ENCODE measurements around the gene ETS2.

The ETS2 gene

DNA sequence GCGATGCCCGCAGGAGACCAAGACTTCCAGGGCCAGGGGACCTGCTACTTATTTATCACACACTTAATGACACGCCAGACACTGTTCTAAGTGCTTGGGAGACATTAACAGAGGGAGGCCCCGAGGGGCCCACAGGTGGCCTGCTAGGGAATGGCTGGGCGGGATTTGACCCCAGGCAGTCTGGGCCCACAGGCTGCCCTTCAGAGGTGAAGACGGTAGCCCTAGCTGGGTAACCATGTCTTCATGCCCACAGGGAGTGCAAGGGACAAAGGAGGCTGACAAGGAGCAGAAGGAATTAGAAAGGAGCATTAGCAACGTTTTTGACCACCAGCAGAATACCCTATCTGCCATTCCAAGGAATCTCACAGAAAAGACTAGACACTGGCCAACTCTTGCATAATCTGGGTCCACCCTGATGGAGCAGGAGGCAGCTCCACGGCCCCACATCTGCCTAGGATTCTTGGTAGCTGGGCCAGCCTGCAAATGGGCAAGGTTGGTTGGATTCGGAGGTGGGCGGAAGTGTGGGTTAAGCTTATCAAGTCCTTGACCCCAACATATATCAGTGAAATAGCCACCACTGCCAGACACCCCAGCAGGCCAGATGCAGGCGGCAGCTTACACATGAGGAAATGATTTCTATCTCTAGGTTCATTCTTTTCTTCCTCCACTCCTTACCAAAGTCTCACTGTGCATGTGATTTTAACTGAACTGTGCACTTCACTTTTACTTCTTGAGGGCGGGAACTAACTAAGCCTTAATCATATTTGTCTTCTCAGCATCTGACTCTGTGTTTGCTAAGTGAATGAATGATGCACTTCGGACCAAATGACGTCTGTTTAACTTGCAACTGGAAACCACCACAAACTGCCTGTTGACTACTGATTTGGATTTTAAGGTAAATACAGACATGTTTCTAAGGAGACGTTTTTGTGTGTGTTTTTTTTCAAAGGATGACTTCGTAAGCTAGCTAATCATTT lies 3.4 kb upstream of the ETS2 start:
- FAIRE-seq = no peak

DNA sequence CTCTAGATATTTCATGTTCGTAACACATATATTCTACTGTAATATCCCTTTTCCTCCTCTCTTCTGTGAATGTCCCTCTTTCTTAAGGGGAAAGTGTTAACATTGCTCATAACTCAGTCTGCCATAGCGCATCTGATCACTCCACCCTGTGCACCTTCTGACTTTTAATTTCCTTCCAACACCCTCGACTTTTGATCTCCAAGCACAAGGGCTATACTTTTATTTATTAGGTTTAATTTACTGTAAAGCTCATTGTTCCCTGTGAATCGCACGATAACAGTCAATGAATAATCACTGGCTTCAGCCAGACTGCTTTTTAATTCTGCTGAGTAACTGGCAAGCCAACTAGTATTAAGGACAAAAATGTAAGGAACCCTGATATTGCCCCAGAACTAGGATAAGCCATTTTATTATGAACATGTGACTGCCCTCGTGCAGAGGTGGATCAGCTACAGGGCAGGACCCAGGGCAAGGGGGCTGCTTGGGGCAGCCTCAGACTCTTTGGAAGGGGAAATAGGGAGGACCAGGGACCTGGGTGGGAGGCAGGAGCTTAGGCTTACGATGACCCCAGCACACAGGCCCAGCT lies 2.6 kb upstream of the ETS2 start:
- no peak for FAIRE-seq

DNA sequence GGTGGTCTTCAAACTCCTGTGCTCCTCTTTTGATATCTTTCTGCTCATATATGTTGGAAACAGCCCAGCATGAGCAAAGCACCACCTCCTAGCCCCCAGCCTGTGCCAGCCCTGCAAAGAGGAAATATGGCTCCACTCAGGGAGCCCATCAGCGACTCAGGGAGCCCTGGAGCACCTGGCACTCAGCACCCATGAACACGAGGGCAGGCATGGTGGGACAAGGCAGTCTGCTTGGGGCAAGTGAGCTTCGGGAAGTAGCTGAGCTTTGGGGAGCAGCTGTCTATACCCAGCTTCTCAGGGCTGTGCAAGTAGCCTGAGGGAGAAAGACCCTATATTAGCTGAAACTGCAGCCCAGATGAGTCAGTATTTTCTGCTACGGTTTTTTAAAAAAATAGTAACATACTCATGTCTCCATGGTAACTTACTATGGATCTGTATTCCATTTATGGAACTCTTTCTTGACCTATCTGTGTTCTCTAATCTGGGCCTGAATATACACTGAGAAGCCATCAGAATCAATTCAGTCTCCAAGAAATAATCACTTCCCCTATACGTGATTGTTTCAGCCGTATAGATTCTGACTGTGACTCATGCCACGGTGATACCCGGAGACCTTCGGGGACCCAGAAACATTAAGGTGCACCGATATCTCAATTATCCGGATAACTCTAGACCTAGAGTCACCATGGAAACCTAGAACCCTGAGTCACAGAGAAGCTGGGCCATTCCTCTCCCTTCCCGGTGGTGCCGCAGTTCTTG lies 1.5 kb upstream of the ETS2 start:
- FAIRE-seq = no peak

DNA sequence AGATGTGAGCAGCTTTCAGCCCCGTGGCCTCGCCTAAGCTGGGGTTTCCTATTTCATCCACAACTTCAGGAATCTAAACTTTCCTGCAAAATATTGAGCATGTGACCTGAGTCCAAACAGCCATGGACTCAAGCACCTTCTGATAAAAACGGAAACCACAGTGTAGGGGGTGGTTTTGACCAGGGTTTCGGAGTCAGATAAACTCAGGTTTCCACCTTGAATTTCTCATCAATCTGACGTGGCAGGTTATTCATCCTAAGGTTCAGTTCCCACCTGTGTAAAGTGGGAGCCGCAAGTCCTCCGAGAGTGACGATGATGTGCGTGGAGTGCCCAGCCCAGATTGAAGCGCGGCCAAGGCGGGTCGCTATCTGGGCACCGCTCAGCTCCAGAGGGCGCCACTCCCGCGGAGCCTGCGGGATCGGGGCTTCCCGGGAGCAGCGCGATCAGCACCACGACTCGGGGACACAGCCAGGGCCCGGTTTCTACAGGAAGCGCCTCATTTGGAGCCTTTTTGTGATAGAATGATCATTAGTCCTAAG lies 871 bp upstream of the ETS2 start:
- no peak for FAIRE-seq

DNA sequence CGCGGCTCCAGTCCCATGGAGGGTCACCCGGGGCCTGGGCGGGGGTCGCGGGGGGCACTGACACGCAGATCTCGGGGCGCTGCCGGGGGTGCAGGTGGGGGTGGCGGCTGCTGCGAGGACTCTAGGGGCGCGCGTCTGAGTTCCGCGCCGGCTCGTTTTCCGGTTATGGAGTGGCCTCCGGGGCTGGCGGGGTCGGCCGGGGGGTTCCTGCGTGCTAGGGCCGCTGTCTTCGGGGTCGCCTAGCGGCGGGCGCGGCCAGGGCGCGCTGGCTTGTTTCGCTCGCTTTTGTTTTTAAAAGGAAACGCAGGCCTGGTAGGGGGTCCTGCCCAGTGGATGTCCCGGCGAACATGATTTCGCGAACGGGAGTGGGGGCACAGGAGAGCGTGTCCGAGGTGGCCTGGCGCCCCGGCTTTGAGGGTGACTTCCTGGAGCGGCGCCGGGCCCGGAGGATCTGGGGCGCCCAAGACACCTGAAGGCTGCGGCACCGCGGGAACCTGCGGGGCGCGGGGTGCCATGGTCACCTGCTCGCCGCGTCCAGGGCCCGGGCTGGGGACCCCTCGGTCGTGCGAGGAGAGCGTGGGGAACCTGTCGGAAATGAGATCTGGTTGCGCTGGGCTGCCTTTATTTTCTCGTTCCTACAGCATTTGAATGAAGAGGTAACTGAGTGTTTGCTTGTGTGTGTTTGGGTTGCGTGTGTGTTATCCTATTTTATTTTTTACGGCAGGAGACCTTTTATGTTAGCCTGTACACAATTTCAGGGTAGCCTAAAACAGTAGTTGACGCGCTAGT lies 618 bp downstream of the ETS2 start:
- FAIRE-seq = no peak

DNA sequence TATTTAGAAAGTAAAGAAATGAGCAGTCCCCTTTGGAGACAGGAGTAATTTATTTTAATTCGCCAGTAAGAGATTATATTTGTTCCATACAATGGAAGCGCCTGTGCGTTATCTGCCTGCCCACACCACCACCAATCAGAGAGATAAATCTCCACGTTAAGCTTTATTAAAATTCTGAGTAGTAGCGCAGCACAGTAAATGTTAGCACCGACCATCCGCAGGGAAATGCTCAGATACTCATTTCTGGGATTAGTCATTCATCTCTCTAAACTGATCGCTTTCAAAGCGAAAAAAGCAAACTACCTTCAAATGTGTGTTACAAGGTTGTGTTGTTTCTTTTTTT lies 1.2 kb downstream of the ETS2 start:
- FAIRE-seq = no peak

DNA sequence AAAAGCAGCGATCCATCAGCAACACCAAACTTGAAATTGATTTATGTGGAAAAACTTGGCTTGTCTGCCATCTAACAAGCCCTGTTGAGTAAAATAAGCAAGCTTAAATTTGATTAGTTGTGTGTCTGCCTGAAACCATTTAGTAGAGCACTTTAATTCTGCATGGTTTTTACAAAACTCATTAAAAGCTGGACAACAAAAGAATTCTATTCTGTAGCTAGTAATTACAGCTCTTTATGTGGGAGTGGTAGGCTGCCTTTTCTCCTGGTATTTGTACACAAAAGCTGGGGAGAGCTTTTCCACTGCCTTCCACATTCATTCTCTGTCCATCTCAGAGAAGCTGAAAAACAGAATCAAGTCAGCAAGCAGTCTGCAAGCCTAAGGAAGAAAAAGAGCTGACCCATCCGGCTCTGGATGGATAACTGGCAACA lies 1.7 kb downstream of the ETS2 start:
- FAIRE-seq = no peak

DNA sequence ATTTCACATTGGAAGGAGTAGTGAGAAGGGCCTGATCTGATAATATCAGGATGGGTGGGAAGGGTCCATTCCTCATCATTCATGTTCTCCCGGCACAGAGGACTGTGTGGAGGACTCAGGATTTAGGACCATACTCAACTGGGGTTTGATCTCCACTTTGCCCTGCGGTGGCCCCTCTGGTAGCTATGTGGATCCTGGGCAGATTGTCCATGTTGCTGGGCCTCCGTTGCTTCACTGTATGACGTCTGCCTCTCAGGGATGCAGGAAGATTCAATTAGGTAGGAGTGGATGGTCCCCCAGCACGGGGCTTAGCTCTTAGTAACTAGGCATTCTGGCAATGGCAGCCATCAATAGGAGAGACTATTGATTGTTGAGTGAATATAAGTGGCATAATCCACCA lies 2.3 kb downstream of the ETS2 start:
- no peak for FAIRE-seq

DNA sequence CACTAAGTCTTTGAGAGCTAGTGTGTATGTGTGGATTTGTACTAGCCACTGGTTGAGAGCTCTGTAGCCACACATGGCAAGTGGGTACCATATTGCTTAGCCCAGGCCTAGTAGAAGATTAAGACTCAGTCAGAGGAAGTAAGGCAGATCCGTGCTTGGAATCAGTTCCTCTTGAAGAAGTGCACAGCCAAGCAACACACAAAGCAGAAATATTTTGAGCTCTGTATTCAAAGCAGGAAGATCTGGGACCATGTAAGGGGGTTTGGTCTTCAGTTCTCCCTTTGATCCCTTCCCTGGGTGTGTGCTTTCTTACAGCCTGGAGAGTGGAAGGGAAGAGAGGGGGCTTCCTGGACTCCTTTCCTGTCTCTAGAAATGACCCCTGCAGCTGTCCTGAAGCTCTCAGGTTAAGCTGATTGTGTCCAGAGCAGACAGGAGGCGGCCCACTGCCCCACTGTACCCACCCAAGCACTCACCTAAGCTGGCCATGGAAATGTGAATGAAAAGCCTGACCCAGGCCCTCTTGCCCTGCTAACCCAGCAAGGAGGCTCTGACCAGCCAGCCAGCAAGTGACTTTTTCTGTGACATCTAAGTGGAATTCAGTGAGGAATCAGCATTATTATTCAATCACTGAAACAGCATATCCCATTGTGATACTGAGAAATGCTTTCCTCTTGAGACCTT lies 3.6 kb downstream of the ETS2 start:
- no peak for FAIRE-seq

DNA sequence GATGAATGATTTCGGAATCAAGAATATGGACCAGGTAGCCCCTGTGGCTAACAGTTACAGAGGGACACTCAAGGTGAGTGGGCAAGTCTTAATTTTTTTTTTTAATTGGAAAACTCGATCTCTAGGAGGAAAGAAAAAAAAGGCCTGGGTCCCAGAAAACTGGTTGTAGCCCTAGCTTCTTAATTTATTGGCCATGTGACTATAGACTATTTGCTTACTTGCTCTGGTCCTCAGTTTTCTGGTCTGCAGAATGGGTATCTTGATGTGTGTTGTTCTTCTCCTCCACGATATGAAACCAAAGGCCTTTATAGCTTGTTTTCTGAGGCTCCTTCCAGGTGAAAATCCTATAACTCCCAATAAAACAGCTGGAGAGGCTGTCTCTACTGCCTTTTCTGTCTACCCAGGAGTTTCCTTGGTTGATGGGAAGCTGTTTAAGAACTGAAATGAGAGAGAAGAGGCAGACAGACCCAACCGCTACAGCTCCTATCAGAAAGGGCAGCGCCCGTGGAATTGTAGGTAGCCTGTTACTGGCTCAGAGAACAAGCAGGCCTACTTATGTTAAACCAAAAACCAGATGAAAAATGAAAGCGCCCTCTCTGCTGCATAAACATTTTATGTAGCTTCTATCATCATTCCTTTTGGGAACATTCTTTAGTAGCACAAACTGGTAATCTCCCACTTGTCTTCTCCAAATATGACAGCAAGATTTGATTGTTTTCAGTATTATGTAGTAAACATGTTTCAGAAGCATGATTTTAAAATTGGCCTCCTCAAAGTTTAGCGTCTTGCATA lies 4.5 kb downstream of the ETS2 start:
- FAIRE-seq = no peak

DNA sequence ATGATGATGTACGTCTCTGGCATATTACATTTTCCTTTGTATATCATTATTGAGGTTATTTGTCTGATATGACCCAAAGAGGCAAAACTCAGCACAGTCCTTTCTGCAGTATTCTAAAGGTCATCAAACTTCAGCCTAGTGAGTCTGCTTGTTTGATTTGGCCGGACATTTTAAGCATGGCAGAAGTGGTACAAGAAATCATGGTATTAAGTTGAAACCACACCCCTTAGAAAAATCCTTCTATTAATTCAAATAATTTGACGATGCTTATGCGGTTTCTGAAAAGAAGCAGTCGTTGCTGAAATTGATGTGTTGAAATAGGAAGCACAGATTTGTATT lies 5.1 kb downstream of the ETS2 start:
- no peak for FAIRE-seq

DNA sequence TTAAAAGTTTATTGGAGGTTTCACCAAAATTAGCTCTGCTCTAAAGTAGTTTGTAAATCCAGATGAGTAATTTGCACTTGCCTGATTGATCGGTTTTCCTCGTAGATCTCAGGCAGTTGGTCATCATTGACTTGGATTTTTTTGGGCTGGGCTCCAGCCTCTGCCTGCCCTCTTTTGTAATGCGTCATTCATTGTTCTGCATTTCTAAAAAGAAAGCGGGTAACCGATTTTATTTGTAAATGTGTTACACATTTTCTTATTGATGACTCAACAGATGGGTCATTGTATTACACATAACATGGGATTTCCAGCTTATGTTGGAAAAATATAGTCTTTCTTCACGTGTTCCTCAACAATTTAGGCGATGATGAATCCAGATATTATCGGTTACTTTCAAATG lies 5.5 kb downstream of the ETS2 start:
- no peak for FAIRE-seq

DNA sequence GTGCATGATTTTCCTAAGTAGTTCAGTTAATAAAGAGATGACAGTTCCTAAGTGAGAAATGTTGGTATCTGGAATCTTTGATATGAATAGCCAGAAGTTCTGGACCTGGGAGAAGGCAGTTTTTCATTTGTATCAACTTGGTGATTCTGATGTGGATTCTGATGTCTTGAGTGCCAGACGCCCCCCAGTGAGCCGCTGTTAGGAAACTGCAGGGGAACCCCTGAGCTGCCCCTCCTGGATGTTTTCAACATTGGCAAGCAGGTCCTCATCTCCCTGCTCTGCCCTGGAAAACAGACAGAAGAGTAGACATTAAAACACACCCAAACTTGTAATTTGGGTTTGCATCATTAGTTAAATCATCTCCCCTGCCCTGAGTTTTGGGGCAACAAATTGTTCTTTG lies 7.4 kb downstream of the ETS2 start:
- FAIRE-seq = no peak

DNA sequence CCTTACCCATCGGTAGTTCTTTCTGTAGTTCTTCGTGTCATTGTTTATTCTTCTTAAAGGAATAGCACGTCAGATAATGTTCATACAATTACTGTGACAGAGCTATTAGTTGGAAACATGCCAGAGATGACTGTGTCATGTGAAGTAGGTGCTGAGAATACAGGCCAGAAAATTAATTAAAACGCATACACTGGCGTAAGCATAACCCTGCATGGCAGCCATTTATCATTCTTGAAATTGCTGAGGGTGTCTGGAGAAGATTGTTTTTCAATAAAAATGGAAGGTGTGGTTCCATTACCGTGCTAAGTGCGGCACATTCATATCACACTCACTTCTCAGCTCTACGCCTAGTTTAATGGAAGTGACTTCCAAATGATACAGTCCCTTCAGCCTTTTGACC lies 7.8 kb downstream of the ETS2 start:
- FAIRE-seq = no peak

DNA sequence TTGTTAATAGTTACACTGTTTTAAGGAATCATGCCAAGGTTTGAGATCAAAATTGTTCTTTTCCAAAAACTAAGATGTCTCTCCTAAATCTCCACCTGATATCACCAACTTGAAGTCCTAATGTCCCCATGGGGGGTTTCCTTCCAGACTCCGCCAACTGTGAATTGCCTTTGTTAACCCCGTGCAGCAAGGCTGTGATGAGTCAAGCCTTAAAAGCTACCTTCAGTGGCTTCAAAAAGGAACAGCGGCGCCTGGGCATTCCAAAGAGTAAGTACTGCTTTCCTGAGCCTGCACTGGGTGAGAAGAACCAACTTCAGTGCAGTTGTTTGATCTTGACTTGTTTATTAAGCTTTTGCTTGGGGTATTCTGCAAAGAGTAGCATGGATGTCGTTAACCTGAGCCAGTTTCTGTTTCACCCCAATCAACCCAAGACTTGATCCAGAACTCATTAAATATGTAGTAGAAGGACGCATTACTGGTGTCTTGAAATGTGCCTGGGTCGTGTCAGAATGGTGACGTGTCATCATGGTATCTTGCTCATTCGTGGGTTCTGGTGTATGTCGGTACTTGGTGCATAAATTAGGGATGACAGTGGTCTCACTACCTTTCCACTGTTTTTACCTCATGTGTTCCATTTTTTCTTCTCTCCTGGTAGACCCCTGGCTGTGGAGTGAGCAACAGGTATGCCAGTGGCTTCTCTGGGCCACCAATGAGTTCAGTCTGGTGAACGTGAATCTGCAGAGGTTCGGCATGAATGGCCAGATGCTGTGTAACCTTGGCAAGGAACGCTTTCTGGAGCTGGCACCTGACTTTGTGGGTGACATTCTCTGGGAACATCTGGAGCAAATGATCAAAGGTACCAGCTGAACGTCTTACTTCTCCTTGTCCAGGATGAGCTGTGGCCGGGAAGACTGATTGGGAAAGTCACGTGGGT lies 8.7 kb downstream of the ETS2 start:
- FAIRE-seq = no peak

DNA sequence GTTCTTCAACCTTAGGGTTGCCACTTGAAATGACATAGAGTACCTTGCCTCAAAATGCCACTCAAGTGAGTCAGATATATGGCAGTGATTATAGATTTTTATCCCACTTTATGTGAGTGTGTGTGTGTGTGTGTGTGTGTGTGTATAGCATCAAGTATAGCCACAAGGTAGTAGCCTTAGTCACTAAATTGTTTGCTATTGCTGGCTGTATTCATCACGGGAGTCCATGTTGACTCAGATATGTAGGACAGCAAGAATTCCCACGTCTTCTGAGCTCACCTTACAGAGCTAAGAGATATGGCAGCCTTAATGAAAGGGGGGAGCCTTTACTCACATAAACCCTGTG lies 9.3 kb downstream of the ETS2 start:
- no peak for FAIRE-seq

DNA sequence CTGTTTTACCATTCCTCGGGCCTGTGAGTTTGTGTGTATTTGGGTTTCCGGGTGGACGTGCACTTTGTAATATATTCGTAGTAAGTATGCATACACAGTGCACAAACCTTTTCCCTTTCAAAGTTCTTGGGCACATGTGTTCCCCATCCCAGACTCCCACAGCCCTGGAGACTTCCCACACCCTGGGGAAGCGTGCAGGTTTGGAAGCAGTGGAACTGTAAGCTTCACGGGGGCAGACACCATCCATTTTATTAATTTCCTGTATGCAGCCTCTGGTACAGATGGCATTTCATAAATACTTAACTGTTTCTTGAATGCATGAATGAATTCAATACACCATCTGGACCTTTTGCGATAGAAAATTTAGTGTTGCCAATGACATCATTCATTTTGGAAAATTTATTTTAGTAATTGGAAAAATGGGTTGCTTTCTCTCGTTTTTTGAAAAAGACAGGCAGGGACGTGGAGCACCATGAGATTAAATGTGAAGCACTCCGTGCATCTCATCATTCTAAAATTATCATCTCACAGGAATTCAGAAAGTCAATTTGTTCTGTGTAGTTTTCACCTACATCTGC lies 10.8 kb downstream of the ETS2 start:
- no peak for FAIRE-seq

DNA sequence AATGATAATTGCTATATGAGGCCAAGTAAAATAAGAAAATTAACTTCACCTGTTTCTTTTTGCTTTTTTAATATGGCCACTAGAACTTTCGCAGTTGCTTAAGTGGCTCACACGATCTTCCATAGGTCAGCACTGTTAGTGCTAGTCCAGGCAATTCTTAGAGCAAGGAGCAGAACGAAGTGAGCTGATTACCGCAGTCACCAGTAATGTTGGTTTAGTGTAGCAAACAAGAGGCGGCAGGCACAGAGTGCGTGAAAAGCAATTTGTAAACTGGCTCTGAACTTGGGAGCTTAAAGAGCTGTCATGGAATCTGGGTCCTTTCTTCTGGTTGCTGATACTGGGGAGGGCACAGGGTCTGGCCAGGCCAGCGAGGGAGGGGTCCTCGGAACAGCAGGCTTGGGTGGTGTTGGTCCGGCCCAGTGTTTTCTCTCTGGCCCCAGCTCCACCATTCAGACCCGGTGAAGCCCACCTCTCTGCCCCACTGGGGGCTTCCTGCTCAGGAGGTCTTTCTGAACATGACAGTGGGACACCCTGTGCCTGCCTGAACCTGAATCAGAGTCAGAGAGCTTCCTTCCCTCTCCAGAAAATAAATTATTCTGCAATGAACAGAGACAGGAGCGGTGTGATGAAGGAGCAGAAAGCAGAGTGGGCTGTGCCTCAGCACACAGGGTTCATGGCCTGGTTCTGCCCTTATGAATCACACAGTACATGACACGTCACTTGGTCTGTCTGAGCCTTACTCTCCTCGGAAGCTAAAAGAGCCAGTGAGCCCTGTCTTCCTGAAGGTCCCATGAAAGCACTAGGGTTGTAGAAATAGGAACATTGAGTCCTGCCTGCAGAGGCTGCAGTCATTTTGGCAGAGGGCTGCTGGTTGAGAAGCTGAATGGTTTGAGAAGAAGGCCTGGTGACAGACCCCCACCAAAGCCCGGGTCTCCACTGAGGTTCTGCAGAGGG lies 11.9 kb downstream of the ETS2 start:
- no peak for FAIRE-seq

DNA sequence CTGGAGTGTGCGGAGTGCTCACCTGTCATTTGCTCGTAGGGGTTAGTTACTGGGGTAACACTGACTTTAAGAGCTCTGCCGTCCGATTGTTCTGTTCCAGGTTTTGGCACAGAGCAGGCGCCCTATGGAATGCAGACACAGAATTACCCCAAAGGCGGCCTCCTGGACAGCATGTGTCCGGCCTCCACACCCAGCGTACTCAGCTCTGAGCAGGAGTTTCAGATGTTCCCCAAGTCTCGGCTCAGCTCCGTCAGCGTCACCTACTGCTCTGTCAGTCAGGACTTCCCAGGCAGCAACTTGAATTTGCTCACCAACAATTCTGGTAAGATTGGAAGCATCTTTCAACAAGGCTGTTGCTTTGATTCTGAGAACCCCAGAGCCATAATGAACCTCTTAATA lies 12.6 kb downstream of the ETS2 start:
- FAIRE-seq = no peak

Measured in colon (tissue), 2 donors.